ENCODE data around the gene COG5. TPM values are rescaled to one million over a fixed set of nuclear protein-coding genes. Genes with fewer than 3 reads are reported as not detected.

The COG5 gene
- total RNA-seq, 4 donors from 2014 or later: 20.8 to 49.7 (median 25.7) TPM

GRCh38 chr7:107502797-107503196 is 60.9 kb downstream of the COG5 start:
- TF ChIP-seq POLR2A (IDR thresholded peaks at IDR 0.05): no peak
- TF ChIP-seq, protein P1, sequence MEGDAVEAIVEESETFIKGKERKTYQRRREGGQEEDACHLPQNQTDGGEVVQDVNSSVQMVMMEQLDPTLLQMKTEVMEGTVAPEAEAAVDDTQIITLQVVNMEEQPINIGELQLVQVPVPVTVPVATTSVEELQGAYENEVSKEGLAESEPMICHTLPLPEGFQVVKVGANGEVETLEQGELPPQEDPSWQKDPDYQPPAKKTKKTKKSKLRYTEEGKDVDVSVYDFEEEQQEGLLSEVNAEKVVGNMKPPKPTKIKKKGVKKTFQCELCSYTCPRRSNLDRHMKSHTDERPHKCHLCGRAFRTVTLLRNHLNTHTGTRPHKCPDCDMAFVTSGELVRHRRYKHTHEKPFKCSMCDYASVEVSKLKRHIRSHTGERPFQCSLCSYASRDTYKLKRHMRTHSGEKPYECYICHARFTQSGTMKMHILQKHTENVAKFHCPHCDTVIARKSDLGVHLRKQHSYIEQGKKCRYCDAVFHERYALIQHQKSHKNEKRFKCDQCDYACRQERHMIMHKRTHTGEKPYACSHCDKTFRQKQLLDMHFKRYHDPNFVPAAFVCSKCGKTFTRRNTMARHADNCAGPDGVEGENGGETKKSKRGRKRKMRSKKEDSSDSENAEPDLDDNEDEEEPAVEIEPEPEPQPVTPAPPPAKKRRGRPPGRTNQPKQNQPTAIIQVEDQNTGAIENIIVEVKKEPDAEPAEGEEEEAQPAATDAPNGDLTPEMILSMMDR (IDR thresholded peaks at IDR 0.05 in 4 of 5, conservative IDR thresholded peaks at IDR 0.05 in 1 of 5): no peak
- intact Hi-C loops (cut with DNase I; ENCODE audit: low total_unique reads): no loop called here
- Histone ChIP-seq H3K36me3 (no peaks in the 10 kb centered on the region), H3K27me3 (no peaks in the 10 kb centered on the region), H3K27ac (no peak overlapping the region), H3K9me3 (no peaks in the 10 kb centered on the region), H3K4me1 (peaks cover 8 to 15% of the 10 kb centered on the region in 2 donors), H3K4me3 (no peak overlapping the region)
- DNase-seq (no peak), ATAC-seq (no peak)
- in situ Hi-C loops (cut with MboI; ENCODE audit: low sequenced_read_pairs in 4 of 4): no loop called here

DNA sequence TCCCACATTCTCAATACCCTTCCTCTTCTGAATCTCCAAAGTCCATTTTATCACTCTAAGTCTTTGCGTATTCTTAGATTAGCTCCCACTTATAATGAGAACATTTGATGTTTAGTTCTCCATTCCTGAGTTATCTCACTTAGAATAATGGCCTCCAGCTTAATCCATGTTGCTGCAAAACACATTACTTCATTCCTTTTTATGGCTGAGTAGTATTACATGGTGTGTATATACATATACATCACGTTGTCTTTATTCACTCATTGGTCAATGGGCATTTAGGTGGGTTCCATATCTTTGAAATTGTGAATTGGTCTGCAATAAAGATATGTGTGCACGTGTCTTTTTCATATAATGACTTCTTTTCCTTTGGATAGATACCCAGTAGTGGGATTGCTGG is 61.6 kb downstream of the COG5 start:
- H3K4me3 ChIP-seq: no peak overlapping the region
- no peak overlapping the region for H3K27ac ChIP-seq
- in situ Hi-C loops (cut with MboI; ENCODE audit: low sequenced_read_pairs in 4 of 4) (no loop called here), intact Hi-C loops (cut with DNase I; ENCODE audit: low total_unique reads) (no loop called here)
- H3K4me1 ChIP-seq: peaks cover 8 to 15% of the 10 kb centered on the region in 2 donors
- H3K27me3 ChIP-seq: no peaks in the 10 kb centered on the region
- ATAC-seq: no peak
- TF ChIP-seq, protein P1 (IDR thresholded peaks at IDR 0.05 in 4 of 5, conservative IDR thresholded peaks at IDR 0.05 in 1 of 5): no peak
- no peak for TF ChIP-seq POLR2A (IDR thresholded peaks at IDR 0.05)
- H3K36me3 ChIP-seq: no peaks in the 10 kb centered on the region
- no peaks in the 10 kb centered on the region for H3K9me3 ChIP-seq
- DNase-seq: no peak

- intact Hi-C loops (cut with DNase I; ENCODE audit: low total_unique reads) (no loop called here), in situ Hi-C loops (cut with MboI; ENCODE audit: low sequenced_read_pairs in 4 of 4) (no loop called here)
- Histone ChIP-seq H3K9me3 (no peaks in the 10 kb centered on the region), H3K27me3 (no peaks in the 10 kb centered on the region), H3K27ac (no peak overlapping the region), H3K4me3 (no peak overlapping the region), H3K4me1 (peaks cover 5 to 11% of the 10 kb centered on the region in 2 donors), H3K36me3 (no peaks in the 10 kb centered on the region)
- ATAC-seq (no peak), DNase-seq (no peak)
- TF ChIP-seq POLR2A (IDR thresholded peaks at IDR 0.05): no peak
- TF ChIP-seq, protein P1 (IDR thresholded peaks at IDR 0.05 in 4 of 5, conservative IDR thresholded peaks at IDR 0.05 in 1 of 5): peak in 3 of 5 experiments; percentile 11 to 41 (median 20)
Observed at GRCh38 chr7:107501593-107501992, 62.1 kb downstream of the COG5 start.

DNA sequence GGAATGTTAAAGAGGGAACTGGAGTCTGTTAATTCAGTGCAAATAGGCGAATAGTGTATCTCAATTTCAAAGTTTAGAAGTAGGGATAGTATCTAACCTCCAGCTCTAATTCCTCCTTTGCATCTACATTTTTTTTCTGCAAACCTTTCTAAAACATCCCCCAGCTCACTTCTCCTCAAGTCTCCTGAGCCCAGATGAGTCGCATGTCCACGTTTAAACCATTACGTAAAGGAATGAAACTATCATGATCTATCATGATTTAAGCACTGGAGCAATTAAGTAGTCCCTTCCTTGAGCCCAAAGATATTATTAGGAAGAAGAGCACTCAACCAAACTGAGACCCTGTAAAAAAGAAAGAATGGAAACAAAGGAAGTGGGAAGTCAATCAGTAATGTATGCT is 64.0 kb downstream of the COG5 start:
- H3K4me3 ChIP-seq: no peak overlapping the region
- H3K27ac ChIP-seq: no peak overlapping the region
- no peaks in the 10 kb centered on the region for H3K27me3 ChIP-seq
- in situ Hi-C loops (cut with MboI; ENCODE audit: low sequenced_read_pairs in 4 of 4) (no loop called here), intact Hi-C loops (cut with DNase I; ENCODE audit: low total_unique reads) (no loop called here)
- DNase-seq: no peak
- TF ChIP-seq, protein P1 (IDR thresholded peaks at IDR 0.05 in 4 of 5, conservative IDR thresholded peaks at IDR 0.05 in 1 of 5): no peak
- no peak for TF ChIP-seq POLR2A (IDR thresholded peaks at IDR 0.05)
- no peaks in the 10 kb centered on the region for H3K36me3 ChIP-seq
- no peaks in the 10 kb centered on the region for H3K9me3 ChIP-seq
- no peak for ATAC-seq
- peaks cover 0 to 13% of the 10 kb centered on the region in 2 donors for H3K4me1 ChIP-seq

DNA sequence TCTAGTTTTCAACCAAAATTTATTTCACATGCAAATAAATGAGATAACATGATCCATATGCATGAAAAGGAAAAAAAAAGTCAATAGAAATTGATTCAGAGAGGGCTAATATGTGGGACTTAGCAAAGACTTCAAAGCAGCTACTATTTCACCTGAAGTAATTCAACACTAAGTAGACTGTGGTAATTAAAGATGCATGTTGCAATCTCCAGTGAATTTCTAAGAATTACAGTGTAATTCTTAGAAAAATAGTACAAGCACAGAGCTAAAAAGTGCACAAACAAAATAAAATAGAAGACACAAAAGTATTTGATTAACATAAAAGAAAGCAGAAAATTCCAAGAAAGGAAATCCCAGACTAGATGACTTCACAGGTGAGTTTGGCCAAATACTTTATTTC is 68.2 kb downstream of the COG5 start:
- Histone ChIP-seq H3K4me1 (peaks cover 5 to 26% of the 10 kb centered on the region in 2 donors), H3K27ac (no peak overlapping the region), H3K9me3 (no peaks in the 10 kb centered on the region), H3K36me3 (no peaks in the 10 kb centered on the region), H3K4me3 (no peak overlapping the region), H3K27me3 (no peaks in the 10 kb centered on the region)
- in situ Hi-C loops (cut with MboI; ENCODE audit: low sequenced_read_pairs in 4 of 4): no loop called here
- intact Hi-C loops (cut with DNase I; ENCODE audit: low total_unique reads): no loop called here
- no peak for TF ChIP-seq POLR2A (IDR thresholded peaks at IDR 0.05)
- no peak for DNase-seq
- no peak for ATAC-seq
